Suprapubic skin (tissue), 3 donors: ENCODE measurements around the gene TRIO.

Experiments
- CTCF ChIP-seq, 2 donors: fragments of 200-600 bp in 1 of 2; fragments of 450-650 bp in 1 of 2; sonication (generic) in 1 of 2; IDR thresholded peaks; one replicate each; pipeline ENCODE4 v1.5.1; 2016 to 2019; ENCODE audit warnings: antibody characterized with exemption in 2 of 2, mild to moderate bottlenecking in 1 of 2, moderate library complexity in 1 of 2
- EP300 ChIP-seq: sonication (generic); formaldehyde crosslinking; IDR thresholded peaks from one replicate; pipeline ENCODE4 v1.6.1; 2017; ENCODE audit warnings: antibody characterized with exemption

- TF ChIP-seq CTCF (IDR thresholded peaks at IDR 0.05) (no peak), EP300 (no peak)
Measured at GRCh38 chr5:14339468-14339867, 196.3 kb downstream of the TRIO start.
